ENCODE data around the gene ITGA7. TPM values are rescaled to one million over a fixed set of nuclear protein-coding genes. Genes with fewer than 3 reads are reported as not detected.

ITGA7 gene
- total and polyA plus RNA-seq, 2 of the 8 experiments (the other 6 are each of a cell fraction or from before 2014, with no cell fraction given), result 57.6 to 86.1 TPM

- ChIA-PET CTCF (ENCODE audit: partially characterized antibody) (interaction anchor here (0.6 to 11.1 kb wide), 8 partner anchors 14 to 104 kb away, joined by 3 to 229 read pairs (median 6); partner anchors contain the start of gene ITGA7), POLR2A (ENCODE audit: partially characterized antibody) (interaction anchor here (0.8 to 8.3 kb wide), 6 partner anchors 7 to 36 kb away, joined by 3 to 103 read pairs (median 10); partner anchors contain the start of genes CD63 and ITGA7)
- no peak for FAIRE-seq
- Histone ChIP-seq H2AK5ac (ENCODE audit: low read depth, low read length) (no peak overlapping the region), H3K4me1 (replicated peaks in 1 of 4; ENCODE audit: control insufficient read depth in 3 of 4, insufficient read depth in 4 of 4, low read length in 3 of 4) (peaks cover 4 to 23% (median 16%) of the 10 kb centered on the region in 4 experiments), H2BK120ac (replicated peaks; ENCODE audit: low read depth, low read length) (no peak overlapping the region), H4K20me1 (replicated peaks in 1 of 2; ENCODE audit: control insufficient read depth in 1 of 2, insufficient read depth in 2 of 2, low read length in 2 of 2) (peaks cover 4 to 6% of the 10 kb centered on the region in 2 experiments), H2AFZ (ENCODE audit: low read length) (no peak overlapping the region), H3K9me3 (ENCODE audit: insufficient read depth in 2 of 2, low read depth in 1 of 2, low read length in 1 of 2) (no peaks in the 10 kb centered on the region), H3K56ac (replicated peaks; ENCODE audit: insufficient read length, low read depth, low read length) (no peak overlapping the region), H3K23me2 (ENCODE audit: low read depth, low read length) (peaks cover 4% of the 10 kb centered on the region; the same call in 1 of the 2 replicates), H3K4me2 (ENCODE audit: insufficient read depth in 1 of 2, low read depth in 2 of 2, low read length in 2 of 2) (no peak overlapping the region), H3K14ac (ENCODE audit: insufficient read length) (no peak overlapping the region), H2BK12ac (ENCODE audit: low read depth, low read length) (no peak overlapping the region), H3K27me3 (replicated peaks in 1 of 4; ENCODE audit: control insufficient read depth in 3 of 4, extremely low read depth in 1 of 4, insufficient read depth in 3 of 4, low read length in 3 of 4) (no peaks in the 10 kb centered on the region), H2BK20ac (ENCODE audit: low read length) (no peak overlapping the region), H3K4ac (replicated peaks; ENCODE audit: insufficient read length, low read depth, low read length) (no peak overlapping the region), H3K79me2 (ENCODE audit: control insufficient read depth in 1 of 2, insufficient read depth in 2 of 2, low read length in 2 of 2) (peaks cover 0 to 14% of the 10 kb centered on the region in 2 experiments; a peak in 2 of 4 replicates), H3K4me3 (ENCODE audit: extremely low read depth in 1 of 4, insufficient read depth in 2 of 4, low read depth in 3 of 4, low read length in 4 of 4) (no peak overlapping the region), H3K9ac (replicated peaks in 1 of 4; ENCODE audit: extremely low read depth in 1 of 4, low read depth in 3 of 4, low read length in 3 of 4) (no peak overlapping the region), H4K8ac (ENCODE audit: extremely low read depth, insufficient read depth, low read length) (no peak overlapping the region), H3K36me3 (ENCODE audit: control insufficient read depth in 2 of 4, insufficient read depth in 4 of 4, low read length in 3 of 4) (peaks cover 6 to 29% (median 16%) of the 10 kb centered on the region in 4 experiments; a peak in 5 of 8 replicates), H2BK15ac (ENCODE audit: low read length) (no peak overlapping the region), H4K5ac (ENCODE audit: insufficient read length, low read depth, low read length) (no peak overlapping the region), H4K91ac (replicated peaks; ENCODE audit: insufficient read length, low read length) (no peak overlapping the region), H3K79me1 (ENCODE audit: low read depth, low read length) (peaks cover 5% of the 10 kb centered on the region; the same call in 1 of the 2 replicates), H3K18ac (ENCODE audit: extremely low read depth, low read length) (no peak overlapping the region), H2BK5ac (ENCODE audit: low read depth, low read length) (no peak overlapping the region), H3K23ac (ENCODE audit: insufficient read length) (no peak overlapping the region), H3K27ac (ENCODE audit: low read depth, low read length) (no peak overlapping the region)
- DNase-seq (ENCODE audit: low read depth in 1 of 2, low spot score in 2 of 2), result no peak
- 98% methylated on average over 8 of the region's 8 CpGs; no CpG with 5 or more reads in 1 of the 2 experiments for whole genome bisulfite sequencing, 2 experiments (ENCODE audit: extremely low coverage in 1 of 2, insufficient coverage in 1 of 2, insufficient read length in 1 of 2, insufficient replicate concordance in 2 of 2, low coverage in 1 of 2, low lambda C conversion rate in 2 of 2, missing lambda C conversion rate in 1 of 2)
- TF ChIP-seq NRF1 (IDR thresholded peaks at IDR 0.05; ENCODE audit: low read depth, low read length) (no peak), CTBP2 (IDR thresholded peaks at IDR 0.05; ENCODE audit: borderline replicate concordance, insufficient read depth, insufficient read length, low read length) (no peak)
Observed at GRCh38 chr12:55722948-55723347, 15.2 kb upstream of the ITGA7 start.
